Endothelial cell of umbilical vein (primary cell): ENCODE results near the gene BCL2. TPM values are rescaled to one million over a fixed set of nuclear protein-coding genes. Genes with fewer than 3 reads are reported as not detected.

Experiments
- BruUV-seq: library from RNA; stranded (reverse); fragments of 400-500 nt; replicated peaks from 2 replicates; lab custom pipeline; 2021; lab: Mats Ljungman, UMichigan
- CTCF ChIA-PET: fragments of 300-600, 350-600 bp; sonication (Branson Sonifier 250); formaldehyde crosslinking; loops from one replicate; lab custom pipeline; 2021; ENCODE audit warnings: antibody characterized with exemption, inconsistent platforms; lab: Charles Lee
- POLR2A ChIA-PET: fragments of 300-600, 350-600 bp; sonication (Branson Sonifier 250); formaldehyde crosslinking; loops from one replicate; lab custom pipeline; 2021; ENCODE audit warnings: antibody characterized with exemption, inconsistent platforms; lab: Charles Lee
- DNase-seq: peaks from one replicate; pipeline ENCODE4 v3.0.0-alpha.2; 2011; ENCODE audit warnings: low read depth, low spot score
- FAIRE-seq: peaks from 2 replicates; lab custom pipeline; 2011; peaks lifted over from hg19 to GRCh38; lab: Jason Lieb, UNC
- H2AFZ ChIP-seq: 2 replicates; pipeline ENCODE4 v1.6.0; 2012; ENCODE audit warnings: low read depth, low read length, control low read depth, inconsistent platforms
- H3K27ac ChIP-seq: 2 replicates; pipeline ENCODE4 v1.5.1; 2011; ENCODE audit warnings: low read depth, mild to moderate bottlenecking, control low read depth, low read length, moderate library complexity; ENCODE audit not compliant: insufficient read depth
- H3K27me3 ChIP-seq, 2 experiments: 2 replicates each; pipeline versions ENCODE4 v1.6.0 to v1.6.1; 2011; ENCODE audit warnings: low read length in 2 of 2, mixed read lengths in 1 of 2; ENCODE audit not compliant: control insufficient read depth in 2 of 2, insufficient read depth in 2 of 2
- H3K36me3 ChIP-seq, 2 experiments: 2 replicates in 1 of 2; 3 replicates in 1 of 2; pipeline ENCODE4 v1.5.1; 2011; ENCODE audit warnings: low read length in 2 of 2, mild to moderate bottlenecking in 1 of 2, moderate library complexity in 1 of 2; ENCODE audit not compliant: control insufficient read depth in 2 of 2, insufficient read depth in 2 of 2; ENCODE audit errors: extremely low read depth in 1 of 2
- H3K4me1 ChIP-seq: 3 replicates; pipeline ENCODE4 v1.5.1; 2011; ENCODE audit warnings: mild to moderate bottlenecking, low read length; ENCODE audit not compliant: control insufficient read depth, insufficient read depth; ENCODE audit errors: extremely low read depth
- H3K4me2 ChIP-seq: 2 replicates; pipeline ENCODE4 v1.6.1; 2011; ENCODE audit warnings: low read length, control low read depth, mixed read lengths; ENCODE audit not compliant: insufficient read depth
- H3K4me3 ChIP-seq, 3 experiments: fragments of 200-600 bp in 1 of 3; sonication (generic), shearing (Covaris generic) in 1 of 3; replicated peaks in 1 of 3; 2 replicates each; pipeline ENCODE4 v1.5.1; 2011 to 2016; ENCODE audit warnings: control low read depth in 3 of 3, low read length in 3 of 3, mild to moderate bottlenecking in 2 of 3, inconsistent platforms in 1 of 3, low read depth in 1 of 3, moderate library complexity in 1 of 3; ENCODE audit not compliant: insufficient read depth in 1 of 3
- H3K79me2 ChIP-seq: 2 replicates; pipeline ENCODE4 v1.6.0; 2012; ENCODE audit warnings: low read length, inconsistent platforms; ENCODE audit not compliant: control insufficient read depth, insufficient read depth
- H3K9ac ChIP-seq: replicated peaks from 2 replicates; pipeline ENCODE3; 2011; ENCODE audit warnings: low read length, control low read depth; ENCODE audit not compliant: insufficient read depth; ENCODE audit errors: extremely low read depth
- H3K9me1 ChIP-seq: replicated peaks from 3 replicates; pipeline ENCODE4 v1.6.0; 2011; ENCODE audit warnings: mild to moderate bottlenecking, low read length; ENCODE audit not compliant: control insufficient read depth, insufficient read depth; ENCODE audit errors: extremely low read depth
- H3K9me3 ChIP-seq: replicated peaks from 2 replicates; pipeline ENCODE4 v1.5.1; 2012; ENCODE audit warnings: low read length, inconsistent platforms; ENCODE audit not compliant: control insufficient read depth, insufficient read depth
- H4K20me1 ChIP-seq: replicated peaks from 2 replicates; pipeline ENCODE3; 2011; ENCODE audit warnings: mild to moderate bottlenecking, low read length; ENCODE audit not compliant: control insufficient read depth, insufficient read depth; ENCODE audit errors: extremely low read depth
- CTCF ChIP-seq, 2 donors: IDR thresholded peaks; 1 replicate in 1 of 2; 2 replicates in 1 of 2; pipeline ENCODE4 v1.5.1; 2011; ENCODE audit warnings: low read length in 2 of 2, mild to moderate bottlenecking in 2 of 2, moderate library complexity in 2 of 2, control low read depth in 1 of 2, inconsistent platforms in 1 of 2, low read depth in 1 of 2; ENCODE audit not compliant: insufficient read depth in 1 of 2; ENCODE audit errors: extremely low read depth in 1 of 2
- EZH2 ChIP-seq: IDR thresholded peaks from 2 replicates; pipeline ENCODE4 v1.6.1; 2012; ENCODE audit warnings: borderline replicate concordance, low read depth, mild to moderate bottlenecking, moderate library complexity, low read length, inconsistent platforms; ENCODE audit not compliant: severe bottlenecking
- FOS ChIP-seq: IDR thresholded peaks from 2 replicates; pipeline ENCODE4 v1.6.1; 2011; ENCODE audit warnings: mild to moderate bottlenecking, low read length, moderate library complexity, borderline replicate concordance; ENCODE audit not compliant: insufficient read depth
- GATA2 ChIP-seq: IDR thresholded peaks from 2 replicates; pipeline ENCODE4 v1.7.0; 2011; ENCODE audit warnings: low read depth, mild to moderate bottlenecking, moderate library complexity, mixed read lengths, low read length; ENCODE audit not compliant: insufficient read length, insufficient read depth
- JUN ChIP-seq: IDR thresholded peaks from 2 replicates; pipeline ENCODE4 v1.6.1; 2011; ENCODE audit warnings: borderline replicate concordance, low read depth; ENCODE audit not compliant: insufficient read length, insufficient read depth
- MAX ChIP-seq: IDR thresholded peaks from 2 replicates; pipeline ENCODE4 v1.6.1; 2011; ENCODE audit not compliant: insufficient read depth, insufficient read length
- MYC ChIP-seq: IDR thresholded peaks from one replicate; pipeline ENCODE4 v1.6.1; 2011; ENCODE audit warnings: mild to moderate bottlenecking, low read depth, low read length
- POLR2A ChIP-seq: IDR thresholded peaks from 2 replicates; pipeline ENCODE4 v1.6.1; 2012; ENCODE audit warnings: low read depth, mild to moderate bottlenecking, control low read depth, low read length
- POLR2AphosphoS5 ChIP-seq: IDR thresholded peaks from 2 replicates; pipeline ENCODE4 v1.6.1; 2012; ENCODE audit warnings: low read depth, mild to moderate bottlenecking, control low read depth, low read length, moderate library complexity; ENCODE audit not compliant: insufficient read depth
- dilution Hi-C: fragments of 300-500 bp; cut with MboI; formaldehyde crosslinking; loops from one replicate; pipeline ENCODE4 v1.15.0; 2019; ENCODE audit warnings: low sequenced_read_pairs; ENCODE audit not compliant: extremely low pct_ligation_motif_present
- intact Hi-C: fragments of 100-400 bp; cut with micrococcal nuclease; formaldehyde crosslinking; loops from one replicate; pipeline ENCODE4 v1.10.0; 2022
- polyA plus RNA-seq, 4 experiments: library from polyadenylated mRNA; depleted of rRNA in 3 of 4; stranded (reverse) in 3 of 4; unstranded in 1 of 4; fragments of >200 nt; gene quantifications; 2 replicates each; pipeline versions ENCODE4 v1.2.1 to v1.2.3, GENCODE V29; 2011 to 2012; ENCODE audit warnings: missing spikeins in 1 of 4
- total RNA-seq: library from RNA; stranded (reverse); gene quantifications from 2 replicates; pipeline ENCODE4 v1.2.3, GENCODE V29; 2021

The BCL2 gene
- total and polyA plus RNA-seq, 2 donors (not counting 3 experiments of a cell fraction or from before 2014, with no cell fraction given) = 0.35 to 5.0 TPM

GRCh38 chr18:63140038-63140450 is 179.5 kb downstream of the BCL2 start:
- dilution Hi-C loops = no loop called here
- intact Hi-C loops = no loop called here
- H3K9me3 ChIP-seq = no peaks in the 10 kb centered on the region

More at GRCh38 chr18:63140038-63140450, 179.5 kb downstream of the BCL2 start:
- H4K20me1 ChIP-seq = no peaks in the 10 kb centered on the region
- DNase-seq (no peak), FAIRE-seq (no peak)
- H3K9ac ChIP-seq = no peak overlapping the region
- no peak overlapping the region for H3K4me2 ChIP-seq
- peaks cover 22% of the 10 kb centered on the region for H3K4me1 ChIP-seq
- no peak overlapping the region for H2AFZ ChIP-seq
- no peaks in the 10 kb centered on the region for H3K79me2 ChIP-seq
- BruUV-seq = no TSS peak
- TF ChIP-seq POLR2A (no peak), MYC (no peak), CTCF (IDR thresholded peaks at IDR 0.05; ENCODE audit: extremely low read depth in 1 of 2, insufficient read depth in 1 of 2, low read depth in 1 of 2, low read length in 2 of 2) (no peak), MAX (no peak), POLR2AphosphoS5 (no peak), FOS (no peak), JUN (no peak), EZH2 (no peak), GATA2 (no peak)
- ChIA-PET CTCF (interaction anchor here (1.1 kb wide), 1 partner anchor 8 kb away, joined by 3 read pairs; no protein-coding TSS in a partner anchor), POLR2A (no interaction called here)
- no peaks in the 10 kb centered on the region for H3K36me3 ChIP-seq
- no peak overlapping the region for H3K4me3 ChIP-seq
- H3K9me1 ChIP-seq = no peaks in the 10 kb centered on the region
- peaks cover 0 to 2% of the 10 kb centered on the region in 2 experiments for H3K27me3 ChIP-seq
- H3K27ac ChIP-seq = no peak overlapping the region
